NOMO-1 treated with DMSO at 0.1 percent for 48 hours (cell line): ENCODE measurements around the gene PLEKHA6.
"Not testable (repeated sequence)": the region's sequence is repeated elsewhere in the genome, so short reads cannot be mapped to it uniquely, and the experiment has no call there.

Experiments used
- DNase-seq: peaks from one replicate; lab custom pipeline; 2025; ENCODE audit not compliant: unreplicated experiment; lab: John Stamatoyannopoulos, UW

The PLEKHA6 gene

DNA sequence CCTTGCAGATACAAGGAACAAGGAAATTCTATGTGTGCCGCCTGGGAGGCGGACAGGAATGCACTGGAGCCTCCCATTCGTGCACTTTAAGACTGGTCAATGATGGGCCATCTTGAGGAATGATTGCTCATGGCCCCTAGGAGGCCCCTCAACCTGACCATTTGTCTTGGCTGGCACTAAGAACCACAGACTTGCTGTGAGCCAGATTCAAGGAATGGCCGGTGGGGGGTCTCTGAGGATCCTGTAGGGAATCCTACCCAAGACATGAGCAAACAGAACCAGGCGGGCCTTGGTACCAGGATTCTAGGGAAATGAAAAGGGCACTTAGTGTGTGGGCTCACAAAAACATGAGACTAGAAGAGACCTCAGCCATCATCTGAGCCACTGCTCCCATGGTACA lies 117.8 kb downstream of the PLEKHA6 start:
- DNase-seq: no peak

- DNase-seq: no peak
Observed at GRCh38 chr1:204241050-204241449, 118.7 kb downstream of the PLEKHA6 start.

DNA sequence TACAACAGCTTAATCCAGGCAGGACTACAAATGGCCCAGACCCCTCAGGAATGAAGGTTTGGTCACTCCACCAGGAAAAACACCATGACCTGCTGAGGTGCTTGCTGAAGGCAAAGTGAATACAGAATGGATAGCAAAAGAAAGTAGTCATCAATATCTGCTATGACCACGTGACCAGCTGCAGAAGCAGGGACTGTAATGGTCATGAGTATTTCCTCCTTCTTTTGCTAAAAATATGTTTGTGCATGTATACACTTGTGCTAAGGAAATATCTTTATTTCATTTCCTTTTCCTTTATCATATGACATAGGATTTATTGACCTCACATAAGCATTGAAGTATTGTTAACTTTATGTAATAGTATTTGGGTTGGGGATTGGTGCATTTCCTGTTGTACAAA lies 119.5 kb downstream of the PLEKHA6 start:
- DNase-seq: no peak

- DNase-seq: not testable (repeated sequence)
Observed at GRCh38 chr1:204239401-204239800, 120.3 kb downstream of the PLEKHA6 start.

GRCh38 chr1:204238520-204238919 lies 121.2 kb downstream of the PLEKHA6 start:
- not testable (repeated sequence) for DNase-seq

DNA sequence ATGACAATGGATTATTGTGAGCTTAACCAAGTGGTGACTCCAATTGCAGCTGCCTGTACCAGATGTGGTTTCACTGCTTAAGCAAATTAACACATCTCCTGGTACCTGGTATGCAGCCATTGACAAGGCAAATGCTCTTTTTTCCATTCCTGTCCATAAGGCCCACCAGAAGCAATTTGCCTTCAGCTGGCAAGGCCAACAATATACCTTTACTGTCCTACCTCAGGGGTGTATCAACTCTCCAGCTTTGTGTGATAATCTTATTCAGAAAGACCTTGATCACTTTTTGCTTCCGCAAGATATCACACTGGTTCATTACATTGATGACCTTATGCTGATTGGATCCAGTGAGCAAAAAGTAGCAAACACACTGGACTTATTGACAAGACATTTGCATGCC lies 122.2 kb downstream of the PLEKHA6 start:
- not testable (repeated sequence) for DNase-seq

- no peak for DNase-seq
Observed at GRCh38 chr1:204232526-204232925, 127.2 kb downstream of the PLEKHA6 start.

DNA sequence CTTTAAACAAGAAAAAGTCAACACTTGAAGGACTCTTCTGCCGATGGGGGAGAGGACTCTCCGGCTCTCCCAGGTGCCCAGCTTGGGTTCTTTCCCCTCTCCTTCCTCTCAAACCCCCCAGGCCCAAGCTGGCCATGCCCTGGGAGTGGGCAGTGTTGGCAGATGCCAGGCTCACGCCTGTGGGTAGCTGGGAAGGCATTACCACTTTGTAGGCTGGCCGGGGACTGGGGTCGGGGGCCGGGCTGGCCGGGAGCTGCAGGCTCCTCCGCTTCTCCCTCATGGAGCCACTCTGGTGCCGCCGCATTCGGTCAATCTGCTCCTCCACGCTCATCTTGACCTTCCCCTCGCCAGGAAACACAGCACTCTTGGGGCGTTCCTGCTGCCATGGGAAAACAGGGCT lies 129.5 kb downstream of the PLEKHA6 start:
- no peak for DNase-seq

DNA sequence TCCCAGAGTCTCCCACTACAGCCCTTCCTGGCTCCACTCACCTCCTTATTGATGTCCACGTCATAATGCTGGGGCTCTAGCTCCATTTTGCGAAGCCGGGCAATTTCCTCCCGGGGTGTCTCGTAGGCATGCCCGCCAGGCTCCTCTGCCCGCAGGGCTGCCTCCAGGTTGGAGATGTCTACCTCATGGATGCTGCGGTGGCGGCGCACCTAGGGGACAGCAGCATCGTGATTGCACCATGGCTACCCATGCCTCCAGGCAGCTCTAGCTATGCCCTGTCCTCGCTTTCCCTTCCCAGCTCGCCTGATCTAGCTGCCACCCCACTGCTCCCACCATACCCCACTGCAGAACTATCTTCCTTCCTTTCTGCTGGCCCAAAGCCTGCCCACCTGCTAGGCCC lies 130.8 kb downstream of the PLEKHA6 start:
- no peak for DNase-seq

GRCh38 chr1:204227996-204228785 lies 131.5 kb downstream of the PLEKHA6 start:
- DNase-seq: no peak

GRCh38 chr1:204227351-204227750 lies 132.4 kb downstream of the PLEKHA6 start:
- no peak for DNase-seq

DNA sequence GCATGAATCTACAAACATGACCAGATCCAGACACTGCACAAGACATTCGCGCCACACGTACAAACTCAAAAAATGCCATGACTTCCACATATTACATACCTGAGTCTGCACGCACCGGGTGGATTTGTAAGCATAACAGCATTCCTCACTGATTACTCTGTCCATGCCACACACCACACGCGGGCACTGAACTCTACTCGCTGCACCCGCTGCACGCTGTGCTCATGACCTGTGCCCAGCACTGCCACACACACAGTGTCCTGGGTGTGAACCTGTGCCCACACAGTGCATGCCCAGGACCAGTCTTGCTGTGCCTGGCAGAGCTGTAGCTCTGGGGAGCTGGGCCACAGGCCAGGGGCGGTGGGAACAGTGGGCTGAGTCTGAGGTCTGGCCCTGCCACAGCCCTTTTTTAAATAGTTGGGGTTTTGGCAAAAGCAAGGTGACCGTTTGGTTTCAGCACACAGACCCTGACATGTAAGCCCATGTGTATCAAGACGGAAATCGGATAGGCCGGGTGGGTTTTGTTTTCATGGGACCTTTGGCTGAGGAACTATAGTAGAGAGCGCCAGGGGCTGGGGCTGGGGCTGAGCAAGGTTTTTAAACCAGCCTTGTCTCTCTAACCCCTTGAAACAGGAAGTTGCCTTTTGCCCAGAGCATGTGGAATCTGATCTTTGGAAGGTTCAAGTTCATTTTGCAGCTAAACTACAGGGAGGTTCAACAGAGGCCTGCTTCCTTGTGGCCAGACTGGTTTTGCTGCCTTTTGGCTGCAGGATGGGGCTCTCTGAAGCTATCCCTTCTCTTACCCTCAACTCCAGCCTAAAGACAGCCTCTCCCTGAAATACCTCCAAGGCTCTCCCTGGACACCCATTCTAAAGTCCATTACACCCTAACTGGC lies 133.6 kb downstream of the PLEKHA6 start:
- DNase-seq: peak; percentile 31

GRCh38 chr1:204224655-204225054 lies 135.1 kb downstream of the PLEKHA6 start:
- no peak for DNase-seq

DNA sequence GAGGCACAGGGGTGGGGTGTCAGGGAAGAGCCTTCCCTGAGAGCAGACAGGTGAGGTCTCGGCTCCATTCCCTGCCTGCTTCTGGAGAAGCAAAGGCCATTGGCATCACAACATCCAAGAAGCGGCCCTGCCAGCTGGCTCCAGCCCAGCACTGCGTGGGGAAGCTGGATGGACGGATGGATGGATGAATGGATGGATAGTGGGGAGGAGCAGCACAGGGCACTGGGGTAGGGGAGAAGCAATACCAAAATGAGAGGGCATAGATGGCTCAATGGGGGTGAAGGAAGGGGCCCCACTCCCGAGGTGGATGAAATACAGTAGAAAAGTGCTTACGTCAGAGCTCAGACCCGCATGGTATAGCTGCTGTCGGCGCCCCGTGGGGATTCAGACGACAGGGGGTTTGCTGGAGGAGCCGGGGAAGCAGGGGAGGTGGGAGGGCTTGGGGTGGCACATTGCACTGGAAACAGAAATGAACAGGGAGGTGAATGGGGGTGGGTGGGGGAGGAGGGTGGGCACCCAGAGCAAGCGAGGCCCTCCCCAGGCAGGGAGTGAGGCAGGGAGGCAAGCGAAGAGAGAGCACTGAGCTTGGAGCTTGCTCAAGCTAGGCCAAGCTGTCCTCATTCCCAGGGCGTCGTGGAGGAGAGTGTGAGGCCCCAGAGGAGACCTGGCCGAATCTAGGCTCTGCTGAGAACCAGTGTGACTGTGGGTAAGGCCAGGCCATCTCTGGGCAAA lies 136.4 kb downstream of the PLEKHA6 start:
- no peak for DNase-seq

DNA sequence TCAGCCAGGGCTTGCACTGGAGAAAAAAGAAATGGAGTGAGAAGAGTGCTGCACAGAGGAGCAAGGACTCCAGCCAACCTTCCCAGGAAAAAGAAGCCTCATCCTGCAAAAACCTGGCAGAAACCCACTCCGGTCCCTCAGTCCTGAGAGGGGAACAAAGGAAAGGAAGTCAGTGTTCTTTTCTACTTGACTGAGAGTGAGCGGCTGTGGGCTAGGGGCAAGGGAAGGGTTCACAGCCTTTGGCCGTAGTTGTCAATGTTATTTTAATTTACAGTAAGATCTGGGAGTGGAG lies 137.0 kb downstream of the PLEKHA6 start:
- DNase-seq: no peak

- DNase-seq: no peak
Observed at GRCh38 chr1:204222006-204222763, 137.5 kb downstream of the PLEKHA6 start.

- no peak for DNase-seq
Observed at GRCh38 chr1:204221271-204221670, 138.5 kb downstream of the PLEKHA6 start.

- no peak for DNase-seq
Observed at GRCh38 chr1:204219971-204220616, 139.6 kb downstream of the PLEKHA6 start.

DNA sequence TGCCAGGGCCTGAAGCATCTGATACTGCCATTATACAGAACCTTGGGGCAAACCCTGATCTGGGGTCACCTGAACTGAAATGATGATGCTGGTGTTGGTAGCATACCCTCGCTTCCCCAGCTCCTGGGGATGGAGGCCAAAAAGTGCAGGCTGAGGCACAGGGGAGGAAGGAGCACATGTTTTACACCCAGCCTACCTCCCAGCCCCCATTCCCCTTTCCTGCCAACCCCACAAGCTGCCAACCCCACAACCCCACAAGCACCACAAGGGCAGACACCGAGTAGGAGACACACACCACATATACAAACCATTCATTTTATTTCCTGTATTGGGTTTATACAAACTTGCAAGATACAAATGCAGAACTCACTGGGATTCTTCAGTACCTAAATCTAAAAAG lies 141.2 kb downstream of the PLEKHA6 start:
- no peak for DNase-seq

GRCh38 chr1:204217648-204218000 lies 142.1 kb downstream of the PLEKHA6 start:
- DNase-seq: no peak
